Ramos (cell line): ENCODE data around the gene HERC2.

ENCODE experiments used
- in situ Hi-C: fragments of 300-500 bp; cut with MboI; formaldehyde crosslinking; loops from one replicate; pipeline ENCODE4 v1.14.3; 2022; ENCODE audit warnings: low sequenced_read_pairs; ENCODE audit not compliant: unreplicated experiment

HERC2 gene

GRCh38 chr15:28101983-28102441, 220.0 kb downstream of the HERC2 start:
- in situ Hi-C loops, result no loop called here

- in situ Hi-C loops, result no loop called here
Observed at GRCh38 chr15:28101201-28101600, 220.8 kb downstream of the HERC2 start.

- in situ Hi-C loops, result no loop called here
Observed at GRCh38 chr15:28100516-28101195, 221.3 kb downstream of the HERC2 start.

GRCh38 chr15:28099555-28100140, 222.3 kb downstream of the HERC2 start:
- in situ Hi-C loops, result no loop called here

GRCh38 chr15:28098766-28099554, 223.0 kb downstream of the HERC2 start, which contains the start of gene OCA2:
Gene OCA2, minus strand, starts transcription at chr15:28099315. Its CDS starts 17,441 bp downstream, at chr15:28081874.
- in situ Hi-C loops, result no loop called here

DNA sequence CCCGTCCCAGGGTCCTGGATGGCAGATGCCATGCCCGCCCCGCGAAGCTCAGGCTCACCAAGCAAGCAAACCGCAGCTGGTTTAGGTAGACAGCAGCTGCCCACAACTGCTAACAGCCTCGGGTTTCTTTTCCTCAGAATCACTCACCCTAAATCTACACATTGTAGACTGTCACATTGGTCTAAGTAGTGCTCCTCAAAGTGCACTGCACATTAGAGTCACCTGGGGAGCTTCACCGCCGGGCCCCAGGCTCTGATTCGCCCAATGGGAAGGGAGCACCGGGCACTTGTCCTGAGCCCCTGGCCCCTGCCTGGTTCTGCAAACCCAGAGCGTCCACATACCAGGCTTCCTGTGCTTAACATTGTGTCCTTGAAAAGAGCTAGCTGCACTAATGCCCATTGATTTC, 223.6 kb downstream of the HERC2 start:
- in situ Hi-C loops, result no loop called here

DNA sequence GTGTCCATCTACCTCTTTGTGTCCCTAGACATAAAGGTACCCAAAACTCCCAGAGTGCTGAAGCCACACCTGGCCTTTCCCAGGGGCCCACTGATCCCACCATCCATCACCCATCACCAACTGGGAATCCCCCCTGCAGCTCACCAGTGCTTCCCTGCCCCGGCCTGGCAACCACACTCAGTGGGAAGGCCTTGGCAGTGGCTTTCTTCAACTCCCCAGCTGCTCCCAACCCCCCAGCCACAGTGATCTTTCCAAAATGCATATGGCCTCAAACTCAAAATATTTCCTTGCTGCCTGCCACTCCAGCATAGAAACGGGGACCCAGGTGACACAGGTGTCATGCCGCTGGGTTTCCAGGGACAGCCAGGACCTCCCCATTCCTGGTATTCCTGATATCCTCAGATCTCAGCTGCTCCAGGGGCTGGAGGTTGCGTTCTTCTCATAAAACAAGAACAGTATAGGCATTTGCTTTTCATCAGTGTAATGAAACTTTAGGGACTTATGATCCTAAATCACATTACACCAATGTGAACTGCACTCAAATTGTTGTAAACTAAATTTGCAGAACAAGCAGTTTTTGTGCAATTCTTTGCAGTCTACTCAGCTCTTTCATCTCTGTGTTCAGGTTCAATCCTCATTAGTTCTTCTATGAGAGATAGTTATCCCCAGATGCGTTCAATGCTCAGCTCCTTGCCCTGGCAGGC, 224.2 kb downstream of the HERC2 start:
- in situ Hi-C loops, result no loop called here

DNA sequence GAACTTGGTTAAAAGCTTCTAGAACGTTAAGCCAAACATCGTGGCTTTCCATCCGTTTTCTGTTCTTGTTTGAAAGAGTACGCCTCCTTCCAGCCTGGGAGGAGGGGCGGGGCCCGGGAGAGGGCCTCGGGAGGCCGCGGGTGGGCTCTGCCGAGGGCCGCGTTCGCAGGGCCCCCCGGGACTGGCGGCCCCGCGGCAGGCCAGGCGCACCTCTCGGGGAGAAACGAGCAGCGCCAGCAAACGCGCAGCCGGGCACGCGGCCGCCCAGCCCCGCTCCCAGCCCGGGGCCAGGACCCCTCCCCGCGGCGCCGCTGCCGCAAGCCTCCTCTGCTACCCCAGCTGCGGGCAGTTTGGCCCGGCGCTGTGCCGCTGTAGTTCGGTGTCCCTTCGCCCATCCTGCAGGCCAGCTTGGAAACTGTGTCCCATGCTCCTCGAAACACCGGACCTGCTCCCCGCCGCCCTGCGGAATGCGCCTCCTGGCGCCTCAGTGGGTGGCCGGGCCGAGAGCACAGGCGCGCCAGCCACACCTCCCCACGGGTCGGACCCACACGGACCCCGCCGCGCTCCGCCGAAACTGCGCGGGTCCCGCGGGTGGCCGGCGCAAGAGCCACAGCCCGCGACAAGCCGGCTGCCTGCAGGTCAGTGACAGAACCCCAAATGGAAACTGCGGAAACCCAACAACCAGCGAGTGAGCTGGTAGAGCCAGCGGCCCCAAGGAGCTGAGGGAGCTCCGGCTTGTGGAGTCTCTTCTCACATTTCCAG, 225.1 kb downstream of the HERC2 start:
- in situ Hi-C loops, result no loop called here

GRCh38 chr15:28096411-28096669, 225.6 kb downstream of the HERC2 start:
- in situ Hi-C loops, result no loop called here

DNA sequence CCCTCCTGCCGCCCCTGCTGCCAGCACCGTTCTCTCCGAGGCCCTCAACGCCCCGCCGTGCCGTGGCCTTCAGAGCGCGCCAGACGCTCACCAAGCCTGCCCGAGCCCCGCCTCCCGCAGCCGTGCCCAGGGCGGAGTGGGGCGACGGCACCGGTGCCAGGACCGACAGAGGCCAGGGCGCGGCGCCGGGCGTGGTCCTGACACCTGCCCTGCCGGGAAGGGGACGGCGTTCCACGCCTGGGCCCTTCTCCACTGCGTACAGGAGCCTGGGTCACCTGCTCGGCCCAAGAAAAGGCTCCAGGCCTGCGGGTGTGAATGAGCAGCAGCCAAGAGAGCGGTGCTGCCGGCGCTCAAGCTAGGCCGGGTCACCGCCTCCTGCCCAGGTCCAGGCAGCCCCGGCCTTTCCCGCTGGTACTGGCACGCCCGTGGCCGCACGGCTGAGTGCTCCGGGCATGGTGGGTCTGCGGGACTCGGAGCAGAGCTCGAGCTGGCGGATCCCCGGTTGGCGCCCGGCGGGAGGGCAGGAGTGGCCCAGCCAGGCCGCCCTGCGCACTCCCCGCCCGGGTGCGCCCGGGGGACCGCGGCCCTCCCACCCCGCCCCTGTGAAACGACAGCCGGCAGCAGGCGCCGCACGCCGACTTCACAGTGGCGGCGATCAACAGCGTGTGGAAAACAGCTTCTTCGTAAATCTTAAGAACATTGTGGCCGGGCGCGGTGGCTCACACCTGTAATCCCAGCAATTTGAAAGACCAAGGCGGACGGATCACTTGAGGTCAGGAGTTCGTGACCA, 227.1 kb downstream of the HERC2 start:
- in situ Hi-C loops, result no loop called here

DNA sequence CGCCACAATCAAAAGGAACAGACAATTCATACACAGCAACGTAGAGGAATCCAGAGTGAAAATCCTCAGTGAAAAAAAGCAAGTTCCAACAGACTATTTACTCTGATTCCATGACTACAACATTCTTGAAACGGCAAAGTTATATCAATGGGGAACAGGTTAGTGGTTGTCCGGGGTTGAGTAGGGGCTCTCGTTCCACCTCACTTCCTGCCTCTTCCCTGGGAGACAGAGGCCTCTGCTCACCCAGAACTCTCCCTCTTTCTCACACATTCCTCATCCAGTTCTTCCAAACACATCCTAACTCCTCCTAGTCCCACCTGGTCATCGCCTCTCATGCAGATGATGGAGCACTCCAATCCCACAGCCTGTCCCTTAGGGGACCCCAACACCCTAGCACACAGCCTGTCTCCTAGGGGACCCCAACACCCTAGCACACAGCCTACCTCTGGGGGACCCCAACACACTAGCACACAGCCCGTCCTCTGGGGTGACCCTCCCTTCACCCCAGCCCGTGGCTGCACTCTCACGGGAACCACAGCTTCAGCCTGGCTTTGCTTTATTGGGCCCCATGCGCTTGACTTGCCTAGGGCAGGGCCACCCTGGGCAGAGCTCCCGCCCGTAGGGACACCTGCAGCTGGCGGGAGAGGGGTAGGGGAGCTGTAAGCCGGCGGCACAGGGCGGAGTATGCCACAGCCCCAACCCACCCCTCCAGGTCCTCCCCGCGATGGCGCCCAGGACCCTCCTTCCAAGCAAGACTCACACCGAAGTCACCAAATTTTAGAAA, 228.0 kb downstream of the HERC2 start:
- in situ Hi-C loops, result no loop called here

DNA sequence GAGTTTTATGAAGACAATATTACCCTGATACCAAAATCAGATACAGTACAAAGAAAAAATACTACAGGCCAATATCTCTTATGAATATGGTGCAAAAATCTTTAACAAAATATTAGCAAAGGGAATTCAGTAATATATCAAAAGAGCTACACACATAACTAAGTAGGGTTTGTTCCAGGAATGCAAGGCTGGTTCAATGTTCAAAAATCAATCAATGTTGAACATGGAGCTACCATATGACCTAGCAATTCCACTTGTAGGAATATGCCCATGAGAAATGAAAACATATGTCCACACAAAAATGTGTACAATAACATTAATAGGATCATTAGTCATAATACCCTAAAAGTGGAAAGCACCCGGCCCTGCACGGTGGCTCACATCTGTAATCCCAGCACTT, 230.7 kb downstream of the HERC2 start:
- in situ Hi-C loops, result no loop called here

DNA sequence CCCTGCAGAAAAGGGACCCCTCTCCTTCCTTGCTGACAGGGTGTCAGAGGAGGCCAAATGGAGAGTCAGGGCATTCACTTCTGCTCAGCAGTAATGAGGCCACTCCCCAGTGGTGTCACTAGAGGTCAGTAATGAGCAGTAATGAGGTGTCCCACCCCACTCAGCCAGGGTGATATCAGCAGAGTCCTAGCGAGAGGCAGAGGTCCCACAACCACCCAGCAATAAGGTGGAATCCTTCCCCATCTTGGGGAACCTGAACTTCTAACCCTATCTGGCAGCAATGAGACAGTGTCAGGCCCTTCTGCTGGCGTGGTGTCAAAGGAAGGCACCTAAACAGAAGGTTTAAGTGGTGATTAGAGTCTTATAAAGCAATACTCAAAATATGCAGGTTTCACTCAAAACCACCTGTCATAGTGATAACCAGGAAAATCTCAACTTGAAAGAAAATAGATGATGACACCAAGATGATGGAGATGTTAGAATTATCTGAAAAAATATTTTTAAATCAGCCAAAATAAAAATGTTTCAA, 235.7 kb downstream of the HERC2 start:
- in situ Hi-C loops, result no loop called here

DNA sequence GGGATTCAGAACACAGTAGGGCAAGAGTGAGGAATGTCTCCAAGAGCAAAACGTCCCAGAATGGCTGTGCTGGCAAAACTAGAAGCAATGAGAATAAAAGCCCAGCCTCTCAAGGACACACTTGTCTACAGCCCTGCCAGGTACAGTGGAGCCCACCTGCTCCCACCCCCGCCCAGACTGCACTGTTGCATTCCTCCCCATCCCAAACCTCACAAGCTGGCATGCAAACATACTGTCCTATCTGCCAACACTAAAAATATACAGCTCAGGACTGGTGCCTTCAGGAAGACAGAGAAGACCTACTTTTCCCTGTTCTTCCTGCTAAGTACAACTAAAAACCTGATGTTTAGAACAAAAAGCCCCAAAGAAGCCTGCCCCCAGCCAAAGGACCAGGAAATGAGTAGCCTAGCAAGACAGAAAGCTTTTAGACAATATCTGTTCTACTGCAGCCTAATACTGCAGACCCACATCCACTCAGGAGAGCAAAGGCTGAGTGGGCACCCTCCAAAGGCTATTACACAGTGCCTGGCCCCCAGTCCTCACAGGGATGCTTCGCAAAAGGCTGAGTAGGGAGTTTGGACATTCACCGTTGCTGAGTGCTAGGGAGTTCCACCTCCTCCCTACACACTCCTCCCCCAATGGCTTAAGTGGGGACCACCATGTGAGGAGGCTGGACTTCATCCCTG, 236.3 kb downstream of the HERC2 start:
- in situ Hi-C loops, result no loop called here

- in situ Hi-C loops, result no loop called here
Observed at GRCh38 chr15:28084547-28084946, 237.4 kb downstream of the HERC2 start.

- in situ Hi-C loops, result no loop called here
Observed at GRCh38 chr15:28082891-28083684, 238.9 kb downstream of the HERC2 start.

- in situ Hi-C loops, result no loop called here
Observed at GRCh38 chr15:28081594-28081993, 240.4 kb downstream of the HERC2 start.
